Mesenchymal stem cell (in vitro differentiated cells and primary cell): ENCODE results near the gene DGCR2.

ENCODE experiments used
- DNase-seq: peaks from one replicate; pipeline ENCODE4 v3.0.0-alpha.2; 2013
- H2AFZ ChIP-seq: one replicate; pipeline ENCODE4 v1.6.1; 2013; ENCODE audit warnings: low read depth, mild to moderate bottlenecking, control low read depth, inconsistent platforms, low read length, moderate library complexity
- H2AK5ac ChIP-seq: 2 replicates; pipeline ENCODE4 v1.6.1; 2013; ENCODE audit warnings: low read length, moderate library complexity, mild to moderate bottlenecking, inconsistent platforms; ENCODE audit not compliant: severe bottlenecking
- H2BK120ac ChIP-seq: one replicate; pipeline ENCODE4 v1.6.1; 2013; ENCODE audit warnings: low read depth, mild to moderate bottlenecking, inconsistent platforms, low read length, moderate library complexity
- H2BK12ac ChIP-seq, 2 experiments: one replicate each; pipeline ENCODE4 v1.6.1; 2013; ENCODE audit warnings: inconsistent platforms in 2 of 2, low read length in 2 of 2, mild to moderate bottlenecking in 2 of 2, moderate library complexity in 2 of 2, control low read depth in 1 of 2
- H2BK15ac ChIP-seq: one replicate; pipeline ENCODE4 v1.6.1; 2013; ENCODE audit warnings: mild to moderate bottlenecking, low read depth, inconsistent platforms; ENCODE audit not compliant: poor library complexity, severe bottlenecking
- H2BK5ac ChIP-seq: 2 replicates; pipeline ENCODE4 v1.6.1; 2013; ENCODE audit warnings: low read depth, mild to moderate bottlenecking, low read length, control low read depth, inconsistent platforms; ENCODE audit not compliant: poor library complexity, severe bottlenecking
- H3K14ac ChIP-seq, 2 experiments: one replicate each; pipeline ENCODE4 v1.6.1; 2013; ENCODE audit warnings: inconsistent platforms in 2 of 2, low read length in 2 of 2, control low read depth in 1 of 2, mild to moderate bottlenecking in 1 of 2, moderate library complexity in 1 of 2
- H3K18ac ChIP-seq, 2 experiments: one replicate each; pipeline ENCODE4 v1.6.1; 2013; ENCODE audit warnings: inconsistent platforms in 2 of 2, low read length in 2 of 2, control low read depth in 1 of 2, low read depth in 1 of 2, mild to moderate bottlenecking in 1 of 2
- H3K23ac ChIP-seq, 2 experiments: one replicate each; pipeline ENCODE4 v1.6.1; 2013; ENCODE audit warnings: inconsistent platforms in 2 of 2, low read length in 2 of 2, mild to moderate bottlenecking in 2 of 2, moderate library complexity in 2 of 2, control low read depth in 1 of 2
- H3K27ac ChIP-seq: 2 replicates; pipeline ENCODE4 v1.5.1; 2013; ENCODE audit warnings: mild to moderate bottlenecking, moderate library complexity, low read length, control low read depth, inconsistent platforms; ENCODE audit not compliant: poor library complexity, severe bottlenecking
- H3K27me3 ChIP-seq, 2 experiments: 2 replicates each; pipeline versions ENCODE4 v1.6.1 to v1.7.0; 2013; ENCODE audit warnings: low read length in 2 of 2, mild to moderate bottlenecking in 2 of 2, moderate library complexity in 2 of 2, control low read depth in 1 of 2, inconsistent platforms in 1 of 2; ENCODE audit not compliant: control insufficient read depth in 1 of 2, insufficient read depth in 1 of 2
- H3K36me3 ChIP-seq, 2 experiments: 2 replicates each; pipeline versions ENCODE4 v1.6.1 to v1.7.0; 2013; ENCODE audit warnings: low read length in 2 of 2, control low read depth in 1 of 2, inconsistent platforms in 1 of 2, low read depth in 1 of 2, mild to moderate bottlenecking in 1 of 2; ENCODE audit not compliant: insufficient read depth in 2 of 2, control insufficient read depth in 1 of 2
- H3K4ac ChIP-seq, 2 experiments: one replicate each; pipeline ENCODE4 v1.6.1; 2013; ENCODE audit warnings: inconsistent platforms in 2 of 2, low read length in 2 of 2, mild to moderate bottlenecking in 2 of 2, moderate library complexity in 2 of 2, control low read depth in 1 of 2, low read depth in 1 of 2
- H3K4me1 ChIP-seq: 2 replicates; pipeline ENCODE4 v1.6.1; 2013; ENCODE audit warnings: low read depth, low read length, control low read depth; ENCODE audit not compliant: control insufficient read depth, insufficient read depth
- H3K4me2 ChIP-seq: 2 replicates; pipeline ENCODE4 v1.6.1; 2013; ENCODE audit warnings: low read length, mild to moderate bottlenecking, inconsistent platforms; ENCODE audit not compliant: poor library complexity, severe bottlenecking
- H3K4me3 ChIP-seq, 2 experiments: 2 replicates each; pipeline versions ENCODE4 v1.5.1 to v1.7.0; 2013; ENCODE audit warnings: low read length in 2 of 2, mild to moderate bottlenecking in 2 of 2, control low read depth in 1 of 2, low read depth in 1 of 2; ENCODE audit not compliant: insufficient read depth in 1 of 2
- H3K79me1 ChIP-seq: replicated peaks from 2 replicates; pipeline ENCODE4 v1.6.1; 2013; ENCODE audit warnings: mild to moderate bottlenecking, control low read depth, low read length, inconsistent platforms; ENCODE audit not compliant: poor library complexity, severe bottlenecking
- H3K9ac ChIP-seq: 2 replicates; pipeline ENCODE4 v1.7.0; 2013; ENCODE audit warnings: mild to moderate bottlenecking, low read length, moderate library complexity
- H3K9me3 ChIP-seq: 2 replicates; pipeline ENCODE4 v1.7.0; 2013; ENCODE audit warnings: mild to moderate bottlenecking, low read length; ENCODE audit not compliant: control insufficient read depth
- H4K8ac ChIP-seq: one replicate; pipeline ENCODE4 v1.6.1; 2013; ENCODE audit warnings: inconsistent platforms, mild to moderate bottlenecking, low read length, moderate library complexity
- H4K91ac ChIP-seq: one replicate; pipeline ENCODE4 v1.6.1; 2013; ENCODE audit warnings: mild to moderate bottlenecking, low read length, inconsistent platforms
- WGBS: methylation state at CpG from one replicate; pipeline ENCODE4 v1.1.7; 2013; ENCODE audit warnings: mixed read lengths; 5-methylcytosine and 5-hydroxymethylcytosine counted together

DGCR2 gene

GRCh38 chr22:19094393-19094997 lies 27.7 kb downstream of the DGCR2 start:
- no peak overlapping the region for H2BK120ac ChIP-seq
- H3K27me3 ChIP-seq = no peaks in the 10 kb centered on the region
- H3K9me3 ChIP-seq = no peaks in the 10 kb centered on the region
- no peak for DNase-seq
- no peak overlapping the region for H3K4me2 ChIP-seq
- H3K79me1 ChIP-seq = peaks cover 38% of the 10 kb centered on the region
- H3K4ac ChIP-seq = no peak overlapping the region
- peaks cover 4% of the 10 kb centered on the region in 2 experiments for H3K36me3 ChIP-seq
- H3K14ac ChIP-seq = no peak overlapping the region
- peaks cover 5% of the 10 kb centered on the region for H3K4me1 ChIP-seq
- H4K91ac ChIP-seq = no peak overlapping the region
- H2AFZ ChIP-seq = no peak overlapping the region
- no peak overlapping the region for H2BK5ac ChIP-seq
- no peak overlapping the region for H4K8ac ChIP-seq
- no peak overlapping the region for H2BK15ac ChIP-seq
- H2AK5ac ChIP-seq = no peak overlapping the region
- no peak overlapping the region for H3K27ac ChIP-seq
- WGBS = 100% methylated on average over 1 of the region's 4 CpGs
- no peak overlapping the region for H3K9ac ChIP-seq
- H3K23ac ChIP-seq = no peak overlapping the region
- H3K4me3 ChIP-seq = no peak overlapping the region
- H2BK12ac ChIP-seq = no peak overlapping the region
- H3K18ac ChIP-seq = no peak overlapping the region

DNA sequence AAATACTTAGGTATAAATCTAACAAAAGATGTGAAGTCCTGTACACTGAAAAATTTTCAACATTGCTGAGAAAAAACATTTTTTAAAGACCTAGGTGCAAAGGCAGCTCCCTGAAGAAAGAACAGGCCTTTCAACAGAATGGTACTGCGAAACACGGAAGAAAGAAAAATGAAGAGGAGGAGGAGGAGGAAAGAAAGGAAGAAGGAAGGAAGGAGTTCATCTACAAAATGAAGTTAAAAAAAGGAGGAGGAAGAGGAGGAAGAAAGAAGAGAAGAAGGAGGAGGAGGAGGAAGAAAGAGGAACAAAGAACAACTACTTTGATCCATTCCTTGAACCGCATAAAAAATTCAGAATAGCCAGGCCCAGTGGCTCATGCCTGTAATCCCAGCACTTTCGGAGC lies 29.5 kb downstream of the DGCR2 start:
- H2AFZ ChIP-seq = no peak overlapping the region
- H3K4ac ChIP-seq = no peak overlapping the region
- no peak overlapping the region for H3K9ac ChIP-seq
- H3K4me3 ChIP-seq = no peak overlapping the region
- WGBS = 98% methylated on average over 4 of the region's 4 CpGs
- H3K9me3 ChIP-seq = no peaks in the 10 kb centered on the region
- H2BK15ac ChIP-seq = no peak overlapping the region
- H2BK12ac ChIP-seq = no peak overlapping the region
- no peak overlapping the region for H3K4me2 ChIP-seq
- H4K8ac ChIP-seq = no peak overlapping the region
- H3K18ac ChIP-seq = no peak overlapping the region
- H2BK120ac ChIP-seq = no peak overlapping the region
- H3K79me1 ChIP-seq = peaks cover 41% of the 10 kb centered on the region
- peaks cover 9 to 16% of the 10 kb centered on the region in 2 experiments for H3K36me3 ChIP-seq
- peaks cover 2% of the 10 kb centered on the region for H3K4me1 ChIP-seq
- H3K14ac ChIP-seq = no peak overlapping the region
- H3K27ac ChIP-seq = no peak overlapping the region
- H3K27me3 ChIP-seq = no peaks in the 10 kb centered on the region
- no peak overlapping the region for H4K91ac ChIP-seq
- no peak for DNase-seq
- no peak overlapping the region for H3K23ac ChIP-seq
- H2BK5ac ChIP-seq = no peak overlapping the region
- no peak overlapping the region for H2AK5ac ChIP-seq

- H2BK12ac ChIP-seq = no peak overlapping the region
- H2BK120ac ChIP-seq = no peak overlapping the region
- no peak overlapping the region for H3K4me3 ChIP-seq
- no peak overlapping the region for H2AFZ ChIP-seq
- H3K36me3 ChIP-seq = peaks cover 9 to 16% of the 10 kb centered on the region in 2 experiments
- H2BK5ac ChIP-seq = no peak overlapping the region
- no peak overlapping the region for H3K18ac ChIP-seq
- no peak overlapping the region for H3K23ac ChIP-seq
- no peak overlapping the region for H2BK15ac ChIP-seq
- H4K91ac ChIP-seq = no peak overlapping the region
- no peak overlapping the region for H3K4ac ChIP-seq
- no peak overlapping the region for H2AK5ac ChIP-seq
- H3K9me3 ChIP-seq = no peaks in the 10 kb centered on the region
- no peak overlapping the region for H3K4me2 ChIP-seq
- H3K27ac ChIP-seq = no peak overlapping the region
- peaks cover 11% of the 10 kb centered on the region for H3K4me1 ChIP-seq
- no peaks in the 10 kb centered on the region for H3K27me3 ChIP-seq
- H3K9ac ChIP-seq = no peak overlapping the region
- WGBS = no CpG with 5 or more reads among the region's 3 CpGs
- peaks cover 42% of the 10 kb centered on the region for H3K79me1 ChIP-seq
- no peak overlapping the region for H3K14ac ChIP-seq
- H4K8ac ChIP-seq = no peak overlapping the region
- no peak for DNase-seq
Observed at GRCh38 chr22:19090586-19091127, 31.6 kb downstream of the DGCR2 start.

- DNase-seq = no peak
- Histone ChIP-seq H2BK12ac (no peak overlapping the region), H2AFZ (no peak overlapping the region), H3K4me3 (no peak overlapping the region), H4K8ac (no peak overlapping the region), H3K27ac (no peak overlapping the region), H3K4me1 (peaks cover 14% of the 10 kb centered on the region), H2AK5ac (no peak overlapping the region), H3K27me3 (no peaks in the 10 kb centered on the region), H2BK15ac (no peak overlapping the region), H3K18ac (no peak overlapping the region), H3K9me3 (no peaks in the 10 kb centered on the region), H2BK5ac (no peak overlapping the region), H3K79me1 (peaks cover 43% of the 10 kb centered on the region), H3K4me2 (no peak overlapping the region), H4K91ac (no peak overlapping the region), H3K36me3 (peaks cover 9 to 16% of the 10 kb centered on the region in 2 experiments), H3K23ac (no peak overlapping the region), H3K4ac (no peak overlapping the region), H3K9ac (no peak overlapping the region), H2BK120ac (no peak overlapping the region), H3K14ac (no peak overlapping the region)
- no CpG with 5 or more reads among the region's 2 CpGs for WGBS
Observed at GRCh38 chr22:19090183-19090582, 32.0 kb downstream of the DGCR2 start.
